ENCODE measurements around the gene AUTS2. TPM values are rescaled to one million over a fixed set of nuclear protein-coding genes. Genes with fewer than 3 reads are reported as not detected.

The AUTS2 gene
- total RNA-seq, 1 donor from 2014 or later: 5.3 TPM

DNA sequence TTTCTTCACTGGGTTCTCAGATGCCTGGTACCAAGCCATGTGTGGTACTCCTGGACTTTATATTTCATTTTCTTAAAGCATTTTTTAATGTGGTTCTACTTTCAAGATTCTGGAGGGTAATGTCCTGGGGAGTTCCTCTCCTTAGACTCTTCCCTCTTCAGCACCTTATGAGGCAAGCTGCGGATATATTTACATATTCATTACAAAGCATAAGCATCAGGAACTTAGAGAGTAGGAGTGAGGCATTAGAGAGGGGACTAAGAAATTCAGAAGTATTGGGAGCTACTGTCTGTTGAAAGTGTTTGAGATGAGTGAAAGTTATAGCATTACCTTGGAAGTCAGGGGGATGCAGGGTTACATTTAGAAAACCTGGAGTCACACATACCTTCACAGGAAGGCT, 20.8 kb downstream of the AUTS2 start:
- no peak for DNase-seq (ENCODE audit: missing footprints)
- intact Hi-C loops (cut with DNase I): no loop called here
- ATAC-seq: no peak

GRCh38 chr7:69619635-69620034, 21.4 kb downstream of the AUTS2 start:
- ATAC-seq (no peak), DNase-seq (ENCODE audit: missing footprints) (no peak)
- intact Hi-C loops (cut with DNase I): no loop called here

DNA sequence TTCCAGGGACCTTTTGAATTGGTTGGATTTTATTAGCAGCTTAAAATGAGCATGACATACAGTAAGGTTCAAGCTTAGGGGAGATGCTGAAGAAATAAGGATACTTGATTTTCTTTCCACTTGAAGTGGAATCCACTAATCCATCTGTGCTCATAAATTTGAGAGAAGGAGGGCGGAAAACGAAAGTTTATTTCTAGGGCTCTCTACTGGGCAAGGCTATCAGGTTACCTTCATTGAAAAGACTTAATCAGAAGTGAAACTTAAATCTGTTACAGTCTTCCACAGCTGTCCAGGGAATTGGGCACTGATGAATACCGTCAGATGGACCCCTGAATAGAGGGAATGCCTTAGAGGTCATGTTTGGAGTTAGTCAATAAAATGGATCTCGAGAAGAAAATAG, 21.8 kb downstream of the AUTS2 start:
- no peak for ATAC-seq
- intact Hi-C loops (cut with DNase I): no loop called here
- no peak for DNase-seq (ENCODE audit: missing footprints)

GRCh38 chr7:69620650-69621049, 22.4 kb downstream of the AUTS2 start:
- intact Hi-C loops (cut with DNase I): no loop called here
- ATAC-seq: no peak
- no peak for DNase-seq (ENCODE audit: missing footprints)

- no peak for DNase-seq (ENCODE audit: missing footprints)
- intact Hi-C loops (cut with DNase I): no loop called here
- no peak for ATAC-seq
Measured at GRCh38 chr7:69622014-69622835, 23.9 kb downstream of the AUTS2 start.

- DNase-seq (ENCODE audit: missing footprints): no peak
- ATAC-seq: no peak
- intact Hi-C loops (cut with DNase I): no loop called here
Measured at GRCh38 chr7:69622960-69623359, 24.7 kb downstream of the AUTS2 start.

- ATAC-seq (no peak), DNase-seq (ENCODE audit: missing footprints) (no peak)
- intact Hi-C loops (cut with DNase I): no loop called here
Measured at GRCh38 chr7:69624435-69625230, 26.4 kb downstream of the AUTS2 start.

DNA sequence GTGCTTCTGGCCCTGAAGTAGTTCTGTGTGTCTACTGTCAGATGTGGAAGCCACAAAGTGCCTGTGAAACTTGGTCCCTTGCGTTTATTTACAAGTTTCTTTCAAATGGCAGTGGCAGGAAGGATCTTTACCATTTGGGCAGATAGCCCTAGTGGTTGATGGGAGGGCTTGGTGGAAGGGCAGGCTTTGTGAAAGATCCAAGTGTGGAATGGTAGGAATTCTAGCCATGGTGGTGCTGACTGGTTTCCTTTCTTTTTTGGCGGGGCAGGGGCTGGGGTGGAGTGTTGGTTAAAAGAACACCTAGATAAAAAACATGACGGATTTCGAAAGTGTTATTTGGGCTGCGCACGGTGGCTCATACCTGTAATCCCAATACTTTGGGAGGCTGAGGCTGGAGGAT, 27.0 kb downstream of the AUTS2 start:
- DNase-seq (ENCODE audit: missing footprints): no peak
- intact Hi-C loops (cut with DNase I): no loop called here
- ATAC-seq: no peak

DNA sequence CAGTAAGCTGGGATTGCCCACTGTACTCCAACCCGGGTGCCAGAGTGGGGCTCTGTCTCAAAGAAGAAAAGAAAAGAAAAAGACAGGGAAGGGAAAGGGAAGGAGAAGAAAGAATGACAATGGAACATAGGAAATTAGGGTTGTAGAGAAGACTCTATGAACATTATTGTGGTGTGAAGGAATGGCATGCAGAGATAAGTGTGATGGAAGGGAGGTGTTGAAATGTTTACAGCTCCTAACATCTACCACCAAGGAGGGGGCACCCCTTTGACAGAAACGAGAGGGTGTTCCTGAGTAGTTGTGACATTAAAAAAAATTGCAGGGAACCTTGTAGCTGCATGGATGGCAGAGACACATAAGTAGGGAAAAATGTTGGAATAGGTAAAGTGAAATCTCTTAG, 27.5 kb downstream of the AUTS2 start:
- ATAC-seq (no peak), DNase-seq (ENCODE audit: missing footprints) (no peak)
- intact Hi-C loops (cut with DNase I): no loop called here

DNA sequence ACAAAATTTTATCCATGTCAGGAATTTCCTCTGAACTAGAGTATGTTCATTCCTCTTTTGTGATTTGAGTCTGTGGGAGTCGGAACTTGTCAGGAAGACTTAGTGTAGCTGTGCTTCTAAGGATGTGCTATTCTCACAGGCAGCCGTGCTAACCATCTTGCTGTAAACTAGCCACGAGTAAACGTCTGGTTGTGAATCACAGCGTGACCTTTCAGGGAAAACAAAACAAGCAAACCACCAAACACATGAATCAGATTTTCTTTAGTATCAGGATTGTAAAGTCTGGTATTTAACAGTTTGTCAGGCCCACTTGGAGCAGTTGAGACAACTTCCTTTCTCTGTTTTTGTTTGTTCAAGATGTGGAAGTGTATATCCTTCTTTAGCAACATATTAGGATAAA, 32.0 kb downstream of the AUTS2 start:
- DNase-seq (ENCODE audit: missing footprints): no peak
- intact Hi-C loops (cut with DNase I): no loop called here
- ATAC-seq: no peak

DNA sequence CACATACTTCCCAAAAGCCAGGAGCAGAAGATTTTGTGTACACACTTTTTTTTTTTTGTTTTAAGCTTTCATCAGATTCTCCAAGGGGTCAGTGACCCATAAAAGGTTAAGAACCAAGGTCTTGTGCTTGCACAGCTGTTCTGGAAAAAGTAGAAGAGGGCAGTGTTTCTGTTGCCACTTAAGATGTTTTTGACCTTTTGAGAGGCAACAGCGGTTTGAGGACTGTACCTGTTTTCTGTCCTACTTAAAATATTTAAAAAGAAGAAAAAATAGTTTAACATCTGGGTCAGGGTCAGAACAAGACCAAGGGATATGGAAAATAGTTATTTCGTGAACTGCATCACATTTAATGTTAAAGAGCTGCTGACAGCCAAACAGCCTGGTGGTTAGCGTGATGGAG, 32.9 kb downstream of the AUTS2 start:
- no peak for ATAC-seq
- intact Hi-C loops (cut with DNase I): no loop called here
- no peak for DNase-seq (ENCODE audit: missing footprints)

- DNase-seq (ENCODE audit: missing footprints) (no peak), ATAC-seq (no peak)
- intact Hi-C loops (cut with DNase I): no loop called here
Measured at GRCh38 chr7:69632280-69632679, 34.0 kb downstream of the AUTS2 start.

DNA sequence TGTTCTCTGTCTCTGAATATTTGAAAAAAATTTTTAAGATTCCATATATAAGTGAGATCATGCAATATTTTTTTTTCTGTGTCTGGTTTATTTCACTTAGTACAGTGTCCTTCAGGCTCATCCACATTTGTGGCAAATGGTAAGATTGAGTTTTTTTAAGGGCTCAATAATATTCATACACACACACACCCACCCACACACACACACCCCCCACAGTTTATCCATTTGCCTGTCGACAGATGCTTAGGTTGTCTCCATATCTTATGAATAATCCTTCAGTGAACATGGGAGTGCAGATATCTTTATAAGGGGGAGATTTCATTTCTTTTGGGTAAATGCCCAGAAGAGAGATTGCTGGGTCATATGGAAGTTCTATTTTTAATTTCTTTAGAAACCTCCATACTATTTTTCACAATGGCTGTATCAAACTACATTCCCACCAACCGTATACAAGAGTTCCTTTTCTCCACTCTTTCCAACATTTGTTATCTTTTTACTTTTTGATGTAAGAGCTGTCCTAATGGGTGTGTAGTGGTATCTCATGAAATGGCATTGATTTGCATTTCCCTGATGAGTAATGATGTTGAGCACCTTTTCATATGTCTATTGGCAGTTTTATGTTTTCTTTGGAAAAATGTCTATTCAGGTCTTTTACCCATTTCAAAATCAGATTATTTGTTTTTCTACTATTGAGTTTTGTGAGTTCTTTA, 35.0 kb downstream of the AUTS2 start:
- intact Hi-C loops (cut with DNase I): no loop called here
- ATAC-seq (no peak), DNase-seq (ENCODE audit: missing footprints) (no peak)

GRCh38 chr7:69635555-69636185, 37.4 kb downstream of the AUTS2 start:
- no peak for ATAC-seq
- intact Hi-C loops (cut with DNase I): no loop called here

DNA sequence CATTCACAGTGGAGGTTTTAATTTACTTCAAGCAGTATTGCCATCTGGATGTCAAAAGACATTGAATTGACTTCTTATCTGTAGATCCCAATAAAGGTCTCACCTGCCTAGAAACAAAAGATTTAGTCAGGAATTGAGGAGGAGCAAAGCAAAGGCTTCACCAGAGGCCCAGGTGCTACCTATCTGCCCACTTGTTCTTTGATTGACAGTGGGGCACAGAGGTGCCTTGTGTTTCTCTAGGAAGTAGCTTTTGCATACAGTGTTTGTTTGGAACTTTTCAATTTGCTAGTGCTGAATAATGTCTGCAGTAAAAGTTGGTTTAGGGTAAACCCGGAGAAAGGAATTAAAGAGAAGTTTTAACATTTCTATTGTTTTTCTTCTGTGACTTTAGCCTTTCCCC, 40.4 kb downstream of the AUTS2 start:
- ATAC-seq (no peak), DNase-seq (ENCODE audit: missing footprints) (no peak)
- intact Hi-C loops (cut with DNase I): no loop called here

More at GRCh38 chr7:69635555-69636185, 37.4 kb downstream of the AUTS2 start:
- DNase-seq (ENCODE audit: missing footprints): no peak

GRCh38 chr7:69640216-69640615, 41.9 kb downstream of the AUTS2 start:
- DNase-seq (ENCODE audit: missing footprints) (no peak), ATAC-seq (no peak)
- intact Hi-C loops (cut with DNase I): no loop called here

DNA sequence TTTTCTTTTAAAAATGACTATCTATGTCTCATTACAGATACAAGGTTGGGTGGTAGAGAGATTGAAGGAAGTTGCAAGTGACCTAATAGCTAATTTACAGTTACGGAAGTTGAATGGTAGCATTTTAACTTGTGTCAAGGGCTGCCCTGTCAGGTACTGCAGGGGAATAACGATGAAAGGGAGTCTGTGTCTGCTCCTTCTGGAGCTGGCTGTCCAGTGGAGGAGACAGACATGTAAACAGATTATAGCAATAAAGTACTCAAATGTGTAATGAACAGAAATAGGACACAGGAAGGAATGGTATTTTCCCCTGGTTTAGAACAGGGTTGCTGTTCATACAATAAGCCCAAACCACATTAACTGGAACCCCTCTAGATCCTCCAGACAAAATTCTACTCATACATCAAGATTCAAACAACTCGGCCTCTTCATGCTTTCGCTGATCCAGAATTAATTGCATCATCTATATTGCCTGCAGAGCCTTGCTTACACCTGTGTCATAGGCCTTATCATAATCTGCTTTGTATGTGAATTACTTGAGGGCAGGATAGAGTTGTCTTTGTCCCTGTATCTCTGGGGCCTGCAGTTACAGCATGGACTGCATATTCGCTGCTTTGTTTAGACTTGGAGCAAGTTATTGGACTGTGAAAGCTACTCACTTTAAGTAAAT, 42.8 kb downstream of the AUTS2 start:
- ATAC-seq (no peak), DNase-seq (ENCODE audit: missing footprints) (no peak)
- intact Hi-C loops (cut with DNase I): no loop called here

DNA sequence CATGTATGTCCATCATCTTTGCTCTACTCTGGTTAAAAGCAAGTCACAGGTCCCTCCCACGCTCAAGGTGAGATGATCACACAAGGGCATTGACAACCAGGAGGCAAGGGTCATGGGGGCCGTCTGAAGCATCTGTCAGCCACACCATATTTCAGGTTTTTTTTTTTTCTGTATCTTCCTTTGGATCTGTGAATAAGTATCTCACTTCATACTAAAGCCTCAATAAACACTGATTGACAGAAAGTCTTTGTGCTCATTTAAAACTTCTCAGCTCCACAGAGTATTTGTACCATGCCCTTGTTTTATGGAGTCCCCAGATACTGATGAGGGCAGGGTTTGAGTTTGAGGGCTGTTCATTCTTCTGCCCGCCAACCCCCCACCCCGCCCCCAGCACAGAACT, 45.0 kb downstream of the AUTS2 start:
- no peak for DNase-seq (ENCODE audit: missing footprints)
- no peak for ATAC-seq
- intact Hi-C loops (cut with DNase I): no loop called here

Data from Right ventricle myocardium inferior (tissue), 1 donor.